Ectodermal cell (in vitro differentiated cells): Measurements from ENCODE around the gene CPD.

Source experiments
- H3K27ac ChIP-seq: 2 replicates; pipeline ENCODE4 v1.7.0; 2013; ENCODE audit warnings: mild to moderate bottlenecking, low read depth, low read length; ENCODE audit not compliant: insufficient read depth, poor library complexity, severe bottlenecking
- H3K27me3 ChIP-seq: 2 replicates; pipeline ENCODE4 v1.7.0; 2013; ENCODE audit warnings: mild to moderate bottlenecking, low read length; ENCODE audit not compliant: insufficient read depth, control insufficient read depth, poor library complexity, severe bottlenecking
- H3K36me3 ChIP-seq: one replicate; pipeline ENCODE4 v1.7.0; 2013; ENCODE audit warnings: low read length; ENCODE audit not compliant: control insufficient read depth, insufficient read depth
- H3K4me1 ChIP-seq: one replicate; pipeline ENCODE4 v1.7.0; 2013; ENCODE audit warnings: low read length; ENCODE audit not compliant: control insufficient read depth, insufficient read depth
- H3K4me3 ChIP-seq: 2 replicates; pipeline ENCODE4 v1.7.0; 2013; ENCODE audit warnings: low read depth, low read length, control low read depth; ENCODE audit not compliant: insufficient read depth
- H3K9me3 ChIP-seq: 2 replicates; pipeline ENCODE4 v1.7.0; 2013; ENCODE audit warnings: mild to moderate bottlenecking, low read length, moderate library complexity; ENCODE audit not compliant: control insufficient read depth
- WGBS, 2 experiments: methylation state at CpG; one replicate each; pipeline ENCODE4 v1.1.7; 2013; ENCODE audit warnings: missing lambda C conversion rate in 2 of 2; 5-methylcytosine and 5-hydroxymethylcytosine counted together

The CPD gene

DNA sequence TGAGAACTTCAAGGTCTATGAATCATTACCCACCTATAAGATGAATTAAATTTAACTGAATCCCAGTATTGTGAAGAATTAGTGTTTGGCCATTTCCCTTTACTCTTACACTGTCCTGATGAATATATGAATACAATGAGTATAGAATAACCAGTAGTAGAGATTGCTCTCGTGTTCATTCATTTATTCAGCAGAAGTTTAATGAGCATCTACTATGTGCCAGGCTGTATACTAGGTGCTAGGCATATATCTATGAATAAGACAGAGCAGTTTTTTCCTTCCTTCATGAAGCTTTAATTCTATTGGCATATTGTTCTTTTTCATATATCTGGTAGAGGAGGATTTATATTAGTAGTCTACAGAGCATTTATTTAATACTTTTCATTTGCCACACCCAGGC is 104.4 kb downstream of the CPD start:
- no peak overlapping the region for H3K27ac ChIP-seq
- no peak overlapping the region for H3K4me3 ChIP-seq
- H3K36me3 ChIP-seq, result peaks cover 51% of the 10 kb centered on the region
- H3K4me1 ChIP-seq, result no peaks in the 10 kb centered on the region
- 94 to 100% methylated on average over 1 of the region's 1 CpG for WGBS, 2 experiments
- no peaks in the 10 kb centered on the region for H3K9me3 ChIP-seq
- H3K27me3 ChIP-seq, result no peaks in the 10 kb centered on the region

DNA sequence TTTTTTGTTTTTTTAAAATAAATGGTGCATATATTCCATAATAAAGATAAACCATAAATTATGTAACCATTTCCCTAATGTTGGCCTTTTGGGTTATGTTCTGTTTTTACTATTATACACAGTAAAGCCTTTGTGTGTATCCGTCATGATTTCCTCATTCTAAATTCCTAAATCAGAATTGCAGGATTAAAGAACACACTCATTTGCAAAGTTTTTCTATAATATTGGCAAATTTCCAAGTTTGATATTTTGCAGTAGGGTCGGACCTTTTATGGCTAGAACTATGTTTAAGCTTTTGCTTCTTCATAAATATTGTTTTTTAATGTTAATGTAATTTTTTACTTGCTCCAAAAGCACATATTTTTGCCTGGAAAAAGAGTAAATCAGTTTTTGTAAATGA is 115.1 kb downstream of the CPD start:
- Histone ChIP-seq H3K4me3 (no peak overlapping the region), H3K27me3 (no peaks in the 10 kb centered on the region), H3K9me3 (no peaks in the 10 kb centered on the region), H3K4me1 (no peaks in the 10 kb centered on the region), H3K27ac (no peak overlapping the region), H3K36me3 (peaks cover 46% of the 10 kb centered on the region)
- 100% methylated on average over 1 of the region's 2 CpGs for WGBS, 2 experiments

DNA sequence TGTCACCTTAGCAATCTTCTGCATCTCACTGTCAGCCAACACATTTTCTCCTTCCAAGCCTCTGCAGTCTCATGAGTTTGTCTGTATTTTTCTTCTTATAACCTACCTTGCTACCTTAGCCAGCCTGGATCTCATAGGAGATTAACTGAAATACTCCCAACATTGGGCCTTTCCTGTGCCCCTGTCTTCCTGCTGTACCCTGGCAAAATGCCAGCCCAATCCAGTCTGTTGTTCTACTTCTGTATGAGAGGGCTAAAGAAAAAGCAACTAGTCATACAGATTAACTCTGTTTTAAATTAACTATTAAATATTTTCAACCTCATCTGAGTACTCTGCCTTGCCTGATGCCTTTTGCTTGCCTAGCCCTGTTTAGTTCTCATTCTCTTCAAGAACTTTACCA is 116.9 kb downstream of the CPD start:
- H3K27ac ChIP-seq, result no peak overlapping the region
- H3K4me1 ChIP-seq, result no peaks in the 10 kb centered on the region
- H3K36me3 ChIP-seq, result peaks cover 38% of the 10 kb centered on the region
- H3K9me3 ChIP-seq, result no peaks in the 10 kb centered on the region
- no peak overlapping the region for H3K4me3 ChIP-seq
- H3K27me3 ChIP-seq, result no peaks in the 10 kb centered on the region

DNA sequence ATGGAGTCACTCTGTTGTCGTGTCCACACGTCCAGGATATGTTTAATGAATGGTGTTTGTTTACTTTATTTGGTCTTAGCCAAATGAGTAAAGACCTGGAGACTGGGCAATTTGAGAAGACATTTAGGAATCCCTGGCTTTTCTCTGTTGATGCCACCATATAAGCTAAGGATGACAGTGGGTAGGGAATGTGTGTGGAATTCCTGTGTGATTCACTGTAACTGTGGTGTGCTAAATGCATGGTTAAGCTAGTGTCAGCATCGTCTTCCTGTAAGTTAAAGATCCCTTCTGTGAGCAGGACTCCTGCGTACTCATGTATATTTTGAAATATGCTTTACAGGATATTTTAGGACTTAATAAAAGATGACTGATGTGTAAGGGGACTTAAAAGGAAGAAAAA is 124.8 kb downstream of the CPD start:
- Histone ChIP-seq H3K27ac (no peak overlapping the region), H3K9me3 (no peaks in the 10 kb centered on the region), H3K27me3 (no peaks in the 10 kb centered on the region), H3K36me3 (peaks cover 22% of the 10 kb centered on the region), H3K4me3 (no peak overlapping the region), H3K4me1 (no peaks in the 10 kb centered on the region)
- WGBS, 2 experiments, result 96 to 99% methylated on average over 4 of the region's 4 CpGs

DNA sequence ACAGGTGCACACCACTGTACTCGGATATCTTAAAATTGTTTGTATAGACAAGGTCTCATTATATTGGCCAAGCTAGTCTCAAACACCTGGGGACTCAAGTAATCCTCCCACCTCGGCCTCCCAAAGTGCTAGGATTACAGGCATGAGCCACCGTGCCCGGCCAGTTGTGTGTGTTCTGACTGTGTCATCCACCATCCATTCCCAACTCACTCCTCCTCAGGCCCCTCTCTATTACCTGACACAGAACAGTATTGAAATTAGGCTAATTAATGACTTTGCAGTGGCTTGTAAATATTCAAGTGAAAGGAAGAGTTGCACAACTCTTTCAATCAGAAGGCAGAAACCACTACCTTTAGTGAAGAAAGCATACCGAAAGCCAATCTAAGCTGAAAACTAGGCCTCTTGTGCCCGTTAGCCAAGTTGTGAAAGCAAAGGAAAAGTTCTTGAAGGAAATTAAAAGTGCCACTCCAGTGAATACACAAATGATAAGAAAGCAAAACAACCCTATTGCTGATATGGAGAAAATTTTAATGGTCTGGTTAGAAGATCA is 127.2 kb downstream of the CPD start:
- Histone ChIP-seq H3K27me3 (no peaks in the 10 kb centered on the region), H3K36me3 (peaks cover 20% of the 10 kb centered on the region), H3K4me1 (no peaks in the 10 kb centered on the region), H3K27ac (no peak overlapping the region), H3K9me3 (no peaks in the 10 kb centered on the region), H3K4me3 (no peak overlapping the region)
- WGBS, 2 experiments, result 90 to 98% methylated on average over 6 of the region's 6 CpGs

DNA sequence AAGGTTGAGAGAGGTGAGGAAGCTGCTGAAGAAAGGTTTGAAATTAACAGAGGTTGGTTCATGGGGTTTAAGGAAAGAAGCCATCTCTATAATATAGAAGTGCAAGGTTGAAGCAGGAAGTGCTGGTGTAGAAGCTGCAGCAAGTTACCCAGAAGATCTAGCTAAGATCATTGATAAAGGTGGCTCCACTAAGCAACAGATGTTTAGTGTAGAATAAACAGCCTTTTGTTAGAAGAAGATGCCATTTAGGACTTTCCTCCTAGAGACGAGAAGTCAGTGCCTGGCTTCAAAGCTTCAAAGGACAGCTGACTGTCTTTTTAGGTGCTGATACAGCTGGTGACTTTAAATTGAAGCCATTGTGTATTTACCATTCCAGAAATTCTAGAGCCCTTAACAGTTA is 127.8 kb downstream of the CPD start:
- no peaks in the 10 kb centered on the region for H3K9me3 ChIP-seq
- H3K27me3 ChIP-seq, result no peaks in the 10 kb centered on the region
- H3K4me3 ChIP-seq, result no peak overlapping the region
- no peaks in the 10 kb centered on the region for H3K4me1 ChIP-seq
- H3K36me3 ChIP-seq, result peaks cover 15% of the 10 kb centered on the region
- 53 to 76% methylated on average over 1 of the region's 1 CpG for WGBS, 2 experiments
- no peak overlapping the region for H3K27ac ChIP-seq

DNA sequence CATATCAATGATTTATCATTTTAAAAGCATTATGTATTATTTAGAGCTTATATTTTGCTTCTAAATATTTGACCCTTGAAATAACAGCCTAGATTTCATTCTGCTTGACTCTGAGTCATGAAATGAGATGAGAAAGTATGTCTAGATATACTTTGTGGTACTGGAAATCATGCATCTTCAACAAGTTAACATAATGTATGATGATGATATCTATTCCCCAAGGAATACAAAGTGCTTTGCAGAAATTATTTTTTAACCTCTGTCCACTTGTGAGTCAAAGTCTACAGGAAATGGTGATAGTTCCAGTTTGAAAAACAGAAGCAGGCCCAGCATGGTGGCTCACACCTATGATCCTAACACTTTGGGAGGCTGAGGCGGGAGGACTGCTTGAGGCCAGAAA is 134.6 kb downstream of the CPD start:
- H3K9me3 ChIP-seq, result no peaks in the 10 kb centered on the region
- H3K4me1 ChIP-seq, result no peaks in the 10 kb centered on the region
- H3K27me3 ChIP-seq, result no peaks in the 10 kb centered on the region
- H3K36me3 ChIP-seq, result peaks cover 6% of the 10 kb centered on the region
- no peak overlapping the region for H3K4me3 ChIP-seq
- H3K27ac ChIP-seq, result no peak overlapping the region
- 88 to 92% methylated on average over 1 of the region's 1 CpG for WGBS, 2 experiments

DNA sequence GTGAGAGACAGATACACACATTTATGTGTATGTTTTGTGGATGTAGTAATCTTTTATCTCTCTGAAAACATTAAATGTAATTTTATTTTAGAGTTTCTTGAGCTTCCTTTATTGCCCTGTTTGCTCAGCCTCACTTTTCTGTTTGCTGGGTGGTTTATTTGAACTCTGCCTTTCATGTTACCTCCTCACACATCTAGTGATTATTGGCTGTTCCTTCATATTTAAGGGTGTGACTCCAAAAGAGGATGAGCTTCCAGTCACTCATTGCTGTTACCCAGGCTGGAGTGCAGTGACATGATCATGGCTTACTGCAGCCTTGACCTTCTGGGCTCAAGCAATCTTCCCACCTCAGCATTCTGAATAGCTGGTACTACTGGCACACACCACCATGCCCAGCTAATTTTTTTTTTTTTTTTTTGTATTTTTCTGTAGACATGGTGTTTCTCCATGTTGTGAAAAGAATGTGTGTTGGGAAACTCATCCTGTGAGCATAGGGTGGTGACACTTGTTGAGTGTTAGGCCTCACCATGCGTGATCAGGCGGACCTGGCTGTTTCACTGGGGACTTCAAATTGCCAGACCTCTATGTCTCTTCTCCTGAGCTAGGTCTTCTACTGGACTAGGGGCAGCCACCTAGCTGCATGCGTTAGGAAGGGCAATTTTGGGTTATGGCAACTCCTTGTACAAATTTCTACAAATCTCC is 136.3 kb downstream of the CPD start:
- H3K27me3 ChIP-seq, result no peaks in the 10 kb centered on the region
- no peaks in the 10 kb centered on the region for H3K9me3 ChIP-seq
- no peak overlapping the region for H3K4me3 ChIP-seq
- no peak overlapping the region for H3K27ac ChIP-seq
- peaks cover 6% of the 10 kb centered on the region for H3K36me3 ChIP-seq
- no peaks in the 10 kb centered on the region for H3K4me1 ChIP-seq
- 93 to 97% methylated on average over 3 of the region's 3 CpGs for WGBS, 2 experiments

DNA sequence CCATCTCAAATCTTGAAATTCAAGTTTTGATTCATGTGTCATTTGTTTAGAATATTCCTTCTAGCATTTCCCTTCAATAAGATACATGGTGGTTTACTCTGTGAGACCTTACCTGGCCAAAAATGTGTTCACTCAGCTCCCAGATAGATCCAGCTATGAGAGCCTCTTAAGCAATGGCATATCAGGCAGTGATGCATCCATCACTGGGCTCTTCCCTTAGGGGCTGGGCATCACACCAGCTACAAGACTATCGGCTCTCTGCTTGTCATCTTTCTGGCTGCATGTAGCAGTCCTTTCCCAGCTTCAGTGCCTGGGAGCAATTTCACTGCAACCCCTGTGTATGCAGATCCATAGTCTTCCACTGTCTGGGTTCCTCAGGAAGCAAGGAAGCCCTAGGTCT is 139.1 kb downstream of the CPD start:
- no peak overlapping the region for H3K27ac ChIP-seq
- no peak overlapping the region for H3K4me3 ChIP-seq
- H3K36me3 ChIP-seq, result peaks cover 23% of the 10 kb centered on the region
- no peaks in the 10 kb centered on the region for H3K9me3 ChIP-seq
- no peaks in the 10 kb centered on the region for H3K4me1 ChIP-seq
- no peaks in the 10 kb centered on the region for H3K27me3 ChIP-seq
- 90 to 99% methylated on average over 1 of the region's 1 CpG for WGBS, 2 experiments

DNA sequence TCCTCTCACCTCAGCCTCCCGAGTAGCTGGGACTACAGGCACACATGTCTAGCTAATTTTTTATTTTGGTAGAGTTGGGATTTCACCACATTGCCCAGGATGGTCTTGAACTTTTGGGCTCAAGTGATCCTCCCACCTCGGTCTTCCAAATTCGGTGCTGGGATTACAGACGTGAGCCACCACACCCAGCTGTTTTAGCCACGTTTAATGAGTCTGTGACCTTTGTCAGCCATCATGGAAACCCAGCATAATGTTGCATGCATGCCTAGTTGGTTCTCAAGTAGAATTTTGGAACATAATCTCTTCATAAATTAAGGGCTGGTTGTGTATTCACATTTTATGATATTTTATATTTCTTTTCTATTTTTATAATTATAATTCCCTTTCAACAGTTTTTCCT is 140.4 kb downstream of the CPD start:
- Histone ChIP-seq H3K4me1 (no peaks in the 10 kb centered on the region), H3K36me3 (peaks cover 24% of the 10 kb centered on the region), H3K27me3 (no peaks in the 10 kb centered on the region), H3K9me3 (no peaks in the 10 kb centered on the region), H3K4me3 (no peak overlapping the region), H3K27ac (no peak overlapping the region)
- 90 to 94% methylated on average over 5 of the region's 5 CpGs for WGBS, 2 experiments
